ENCODE data around the gene CEACAM16.
A peak's percentile ranks its signal among the peaks of the same experiment; 100 is the strongest.
"Not testable (repeated sequence)": the region's sequence is repeated elsewhere in the genome, so short reads cannot be mapped to it uniquely, and the experiment has no call there.

CEACAM16 gene

DNA sequence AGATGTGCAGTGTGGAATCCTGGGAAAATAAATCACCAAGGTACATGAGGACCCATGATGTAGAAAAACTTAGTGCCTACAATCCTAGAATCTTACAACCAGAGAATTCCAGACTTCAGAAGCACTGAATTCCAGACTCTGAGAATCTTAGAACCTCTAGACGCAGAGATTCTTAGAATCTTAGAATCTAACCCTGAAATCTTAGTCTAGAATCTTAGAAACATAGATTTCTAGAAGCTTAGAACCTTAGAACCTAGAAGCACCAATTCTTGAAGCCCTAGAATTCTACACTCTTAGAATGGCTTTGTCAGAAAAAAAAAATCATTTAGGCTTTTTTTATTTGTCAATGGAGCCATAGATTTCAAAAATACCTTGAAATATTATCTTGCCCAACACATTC, 6.0 kb downstream of the CEACAM16 start:
- DNase-seq: no peak

DNA sequence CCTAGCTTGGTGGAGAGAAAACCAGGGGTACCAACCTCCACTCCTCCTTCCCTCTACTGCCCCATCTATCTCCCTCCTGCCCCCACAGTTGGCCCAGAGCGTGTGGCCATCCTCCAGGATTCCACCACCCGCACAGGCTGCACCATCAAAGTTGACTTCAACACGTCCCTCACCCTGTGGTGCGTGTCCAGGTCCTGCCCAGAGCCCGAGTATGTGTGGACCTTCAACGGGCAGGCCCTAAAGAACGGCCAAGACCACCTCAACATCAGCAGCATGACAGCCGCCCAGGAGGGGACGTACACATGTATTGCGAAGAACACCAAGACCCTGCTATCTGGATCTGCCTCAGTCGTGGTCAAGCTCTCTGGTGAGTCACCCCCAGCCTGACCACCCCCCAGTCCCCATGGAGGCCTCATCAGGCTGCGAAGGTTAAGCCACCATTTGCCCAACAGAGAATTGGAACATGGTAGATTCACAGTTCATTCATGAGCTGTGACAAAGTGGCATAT, 6.6 kb downstream of the CEACAM16 start:
- DNase-seq: no peak

DNA sequence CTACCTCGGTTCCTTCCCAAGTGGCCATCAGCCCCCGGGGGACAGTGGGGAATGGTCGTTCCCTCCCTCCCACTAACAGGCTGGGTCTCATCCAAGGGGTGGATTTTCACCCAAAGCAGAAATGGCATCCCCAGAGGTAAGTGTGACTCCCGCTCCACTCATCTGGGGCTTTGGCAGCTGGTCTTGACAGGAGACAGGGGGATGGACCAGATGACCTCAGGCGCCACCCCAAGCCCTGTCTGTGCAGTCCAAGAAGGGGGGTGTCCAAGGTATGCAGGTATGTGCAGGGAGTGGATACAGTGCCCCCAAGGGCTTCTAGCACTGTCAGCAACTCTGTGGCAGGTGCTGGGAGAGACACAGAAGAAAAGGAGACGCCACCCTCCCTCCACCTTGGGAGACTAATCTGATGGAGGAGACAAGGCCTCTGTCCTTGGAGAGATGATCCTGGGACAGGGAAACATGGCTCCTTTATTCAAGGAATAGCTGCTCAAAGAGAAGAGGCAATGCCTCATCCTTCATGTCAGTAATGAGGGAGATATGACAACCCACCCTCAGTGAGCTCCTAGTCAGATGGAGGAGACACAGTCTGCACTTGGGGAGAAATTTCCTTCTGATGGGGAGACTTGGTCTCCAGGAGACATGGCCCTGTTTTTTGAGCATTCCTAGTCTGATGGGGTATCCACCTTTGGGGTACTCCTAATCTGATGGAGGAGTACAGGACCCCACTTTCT, 7.7 kb downstream of the CEACAM16 start:
- DNase-seq: no peak

DNA sequence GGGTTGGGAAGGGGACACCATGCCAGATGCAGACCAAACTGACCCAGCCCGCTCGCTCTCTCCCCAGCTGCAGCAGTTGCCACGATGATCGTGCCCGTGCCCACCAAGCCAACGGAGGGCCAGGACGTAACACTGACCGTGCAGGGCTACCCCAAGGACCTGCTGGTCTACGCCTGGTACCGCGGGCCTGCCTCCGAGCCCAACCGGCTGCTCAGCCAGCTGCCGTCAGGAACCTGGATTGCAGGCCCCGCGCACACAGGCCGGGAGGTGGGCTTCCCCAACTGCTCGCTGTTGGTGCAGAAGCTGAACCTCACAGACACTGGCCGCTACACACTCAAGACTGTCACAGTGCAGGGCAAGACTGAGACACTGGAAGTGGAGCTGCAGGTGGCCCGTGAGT, 8.8 kb downstream of the CEACAM16 start:
- DNase-seq: no peak

- DNase-seq: no peak
These were observed 10.0 kb downstream of the CEACAM16 start for GRCh38 chr19:44708940-44709339.

DNA sequence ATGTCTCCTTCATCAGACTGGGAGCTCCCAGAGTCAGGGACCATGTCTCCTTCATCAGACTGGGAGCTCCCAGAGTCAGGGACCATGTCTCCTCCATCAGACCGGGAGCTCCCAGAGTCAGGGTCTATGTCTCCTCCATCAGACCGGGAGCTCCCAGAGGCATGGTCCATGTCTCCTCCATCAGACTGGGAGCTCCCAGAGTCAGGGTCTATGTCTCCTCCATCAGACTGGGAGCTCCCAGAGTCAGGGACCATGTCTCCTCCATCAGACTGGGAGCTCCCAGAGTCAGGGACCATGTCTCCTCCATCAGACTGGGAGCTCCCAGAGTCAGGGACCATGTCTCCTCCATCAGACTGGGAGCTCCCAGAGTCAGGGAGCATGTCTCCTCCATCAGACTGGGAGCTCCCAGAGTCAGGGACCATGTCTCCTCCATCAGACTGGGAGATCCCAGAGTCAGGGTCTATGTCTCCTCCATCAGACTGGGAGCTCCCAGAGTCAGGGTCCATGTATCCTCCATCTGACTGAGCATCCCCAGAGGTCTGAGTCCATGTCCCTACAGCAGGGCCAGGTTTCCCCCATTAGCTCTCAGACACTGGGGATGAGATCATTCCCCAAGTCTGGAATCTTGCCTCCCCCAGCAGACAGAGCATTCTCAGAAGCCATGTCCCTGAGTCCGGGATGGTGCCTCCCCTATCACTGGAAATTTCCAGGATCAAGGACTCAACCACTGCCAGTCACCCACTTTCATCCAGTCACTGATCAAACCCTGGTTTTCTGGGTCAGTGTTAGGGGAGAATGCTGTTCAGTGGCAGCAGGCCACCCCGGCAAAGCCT, 10.7 kb downstream of the CEACAM16 start:
- not testable (repeated sequence) for DNase-seq

DNA sequence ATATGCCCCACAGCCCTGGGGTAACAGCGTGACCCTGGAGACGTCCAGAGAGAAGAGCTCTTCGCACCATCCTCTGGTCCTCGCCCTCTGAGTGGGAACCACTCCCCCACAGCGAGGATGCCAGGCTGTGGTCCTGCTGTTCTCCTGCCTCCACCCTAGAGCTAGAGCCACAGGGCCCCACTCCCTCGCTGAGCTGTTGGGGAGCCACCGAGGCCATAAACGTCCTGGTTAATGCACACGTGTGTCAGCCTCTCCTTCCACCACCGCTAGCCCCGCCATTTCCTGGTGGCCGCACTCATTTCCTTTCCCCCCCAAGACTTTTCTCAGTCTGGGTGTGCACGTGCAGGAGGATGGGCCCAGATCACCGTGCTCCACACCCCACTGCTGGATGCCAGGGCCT, 11.5 kb downstream of the CEACAM16 start:
- DNase-seq: no peak

GRCh38 chr19:44712864-44713515, 14.0 kb downstream of the CEACAM16 start:
- no peak for DNase-seq

DNA sequence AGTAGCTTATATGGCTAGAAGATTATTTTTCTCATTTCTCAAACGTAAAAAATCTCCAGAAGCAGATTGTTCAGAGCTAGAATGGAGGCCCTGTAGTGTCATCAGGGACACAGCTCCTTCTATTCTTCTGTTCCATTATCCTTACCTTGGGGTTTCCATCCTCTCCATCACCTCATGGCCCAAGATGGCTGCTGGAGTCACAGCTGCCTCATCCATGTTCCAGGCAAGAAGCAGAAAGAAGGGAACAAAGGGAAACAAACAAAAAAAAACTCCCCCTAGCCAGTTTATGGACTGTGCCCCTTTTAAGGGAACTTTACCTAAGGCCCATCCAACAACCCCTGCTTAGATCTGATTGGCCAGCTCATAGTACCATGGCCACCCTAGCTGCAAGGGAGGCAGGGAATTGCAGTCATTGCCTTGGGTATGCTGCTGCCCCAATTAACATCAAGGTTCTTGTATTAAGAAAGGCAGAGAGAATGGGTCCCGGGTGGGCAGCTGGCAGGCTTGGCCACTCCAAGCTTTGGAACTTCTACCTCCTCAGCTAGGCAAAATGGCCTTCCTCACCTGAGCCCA, 15.7 kb downstream of the CEACAM16 start:
- DNase-seq: no peak

DNA sequence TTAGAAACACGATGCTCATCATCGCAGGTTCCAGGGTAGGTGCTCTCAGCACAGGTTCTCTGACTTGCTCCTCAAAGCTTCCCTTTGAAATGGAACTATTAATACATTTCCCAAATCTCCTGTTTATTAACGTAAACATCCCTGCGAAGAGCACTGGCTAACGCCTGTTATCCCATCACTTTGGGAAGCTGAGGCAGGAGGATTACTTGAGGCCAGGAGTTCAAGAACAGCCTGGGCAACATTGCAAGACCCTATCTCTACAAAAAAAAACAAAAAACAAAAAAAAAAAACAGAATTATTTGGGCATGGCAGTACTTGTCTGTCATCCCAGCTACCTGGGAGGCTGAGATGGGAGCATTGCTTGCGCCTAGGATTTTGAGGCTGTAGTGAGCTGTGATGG, 18.7 kb downstream of the CEACAM16 start:
- DNase-seq: no peak

GRCh38 chr19:44718441-44719261, 19.7 kb downstream of the CEACAM16 start:
- peak; percentile 40 for DNase-seq

- DNase-seq: no peak
These were observed 20.3 kb downstream of the CEACAM16 start for GRCh38 chr19:44719262-44719701.

GRCh38 chr19:44720396-44720795, 21.4 kb downstream of the CEACAM16 start:
- DNase-seq: not testable (repeated sequence)

DNA sequence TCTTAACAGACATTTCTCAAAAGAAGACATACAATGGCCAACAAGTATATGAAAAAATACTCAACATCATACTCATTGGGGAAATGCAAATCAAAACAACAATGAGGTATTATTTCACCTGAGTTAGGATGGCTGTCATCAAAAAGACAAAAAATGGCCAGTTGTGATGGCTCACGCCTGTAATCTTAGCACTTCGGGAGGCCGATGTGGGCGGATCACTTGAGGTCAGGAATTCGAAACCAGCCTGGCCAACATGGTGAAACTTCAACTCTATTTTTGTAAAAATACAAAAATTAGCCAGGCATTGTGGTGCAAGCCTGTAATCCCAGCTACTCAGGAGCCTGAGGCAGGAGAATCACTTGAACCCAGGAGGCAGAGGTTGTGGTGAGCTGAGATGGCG, 22.0 kb downstream of the CEACAM16 start:
- DNase-seq: no peak

GRCh38 chr19:44721369-44721768, 22.4 kb downstream of the CEACAM16 start:
- DNase-seq: not testable (repeated sequence)

DNA sequence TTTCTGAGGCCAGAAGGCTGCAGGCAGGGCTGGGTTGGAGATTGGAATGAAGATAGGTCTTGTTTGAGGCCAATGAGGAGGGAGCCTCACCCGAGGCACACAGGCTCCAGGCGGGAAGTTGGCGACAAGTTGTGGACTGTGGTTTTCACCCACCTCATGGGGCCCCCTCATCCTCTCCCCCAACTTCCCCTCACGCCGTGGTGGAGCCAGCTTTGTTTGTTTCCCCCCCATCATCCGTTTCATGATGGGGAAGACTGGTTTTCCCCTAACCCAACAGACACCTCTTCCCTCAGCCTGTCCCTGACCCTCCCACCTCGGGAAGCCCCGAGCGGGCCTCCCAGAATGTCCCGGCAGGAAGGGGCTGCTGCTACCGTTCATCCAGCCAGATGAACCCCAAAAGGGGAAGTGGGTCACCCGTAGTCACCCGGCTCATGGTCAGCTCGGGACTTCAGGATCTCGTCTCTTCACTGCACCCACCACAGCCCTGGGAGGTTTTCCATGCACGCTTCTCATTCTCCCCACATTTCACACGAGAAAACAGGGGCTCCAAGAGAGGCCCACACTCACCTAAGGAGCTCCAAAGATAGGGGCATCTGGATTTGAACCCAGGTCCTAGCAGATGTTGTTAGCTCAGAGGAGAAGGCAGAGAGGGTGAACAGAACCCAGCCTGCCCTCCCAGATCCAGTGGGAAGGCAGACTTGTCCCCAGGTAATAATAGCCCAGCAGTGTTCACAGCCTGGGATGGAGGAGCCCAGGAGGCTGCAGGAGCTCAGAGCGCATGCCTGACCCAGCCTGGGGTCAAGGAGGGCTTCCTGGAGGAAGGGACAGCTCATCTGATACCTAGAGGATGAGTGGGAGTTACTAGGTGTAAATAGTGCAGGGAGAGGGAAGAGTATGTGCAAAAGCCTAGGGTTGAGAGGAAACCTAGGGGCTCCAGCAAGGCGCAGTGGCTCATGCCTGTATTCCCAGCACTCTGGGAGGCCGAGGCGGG, 23.5 kb downstream of the CEACAM16 start:
- DNase-seq: no peak

DNA sequence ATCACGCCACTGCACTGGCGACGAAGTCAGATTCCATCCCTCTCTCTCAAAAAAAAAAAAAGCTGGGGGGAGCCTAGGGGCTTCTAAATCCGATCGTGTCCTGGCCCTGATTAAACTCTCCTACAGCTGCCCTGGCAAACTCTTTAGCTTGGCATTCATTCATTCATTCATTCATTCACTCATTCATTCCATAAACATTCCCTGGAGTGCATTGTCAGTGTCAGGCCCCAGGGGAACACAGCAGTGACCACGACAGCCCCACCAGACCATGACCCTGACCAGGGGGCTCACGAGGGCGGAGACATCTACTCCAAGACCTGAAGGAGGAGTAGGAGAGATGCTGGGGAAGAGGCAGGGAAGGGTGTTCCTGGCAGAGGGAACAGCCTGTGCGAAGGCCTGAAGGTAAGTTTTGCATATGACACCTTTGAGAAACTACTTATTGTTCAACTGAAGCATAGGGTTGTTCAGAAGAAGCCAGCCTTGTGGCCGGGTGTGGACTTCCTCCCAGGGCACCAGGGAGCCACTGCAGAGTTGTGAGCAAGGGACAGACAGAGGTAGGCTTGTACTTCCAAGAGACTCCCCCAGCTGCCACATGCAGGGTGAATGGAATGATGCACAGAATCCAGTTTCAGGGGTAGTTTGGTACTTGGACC, 24.5 kb downstream of the CEACAM16 start:
- peak; percentile 34 for DNase-seq

- peak; percentile 86 for DNase-seq
These were observed 25.0 kb downstream of the CEACAM16 start for GRCh38 chr19:44723952-44724319.

DNA sequence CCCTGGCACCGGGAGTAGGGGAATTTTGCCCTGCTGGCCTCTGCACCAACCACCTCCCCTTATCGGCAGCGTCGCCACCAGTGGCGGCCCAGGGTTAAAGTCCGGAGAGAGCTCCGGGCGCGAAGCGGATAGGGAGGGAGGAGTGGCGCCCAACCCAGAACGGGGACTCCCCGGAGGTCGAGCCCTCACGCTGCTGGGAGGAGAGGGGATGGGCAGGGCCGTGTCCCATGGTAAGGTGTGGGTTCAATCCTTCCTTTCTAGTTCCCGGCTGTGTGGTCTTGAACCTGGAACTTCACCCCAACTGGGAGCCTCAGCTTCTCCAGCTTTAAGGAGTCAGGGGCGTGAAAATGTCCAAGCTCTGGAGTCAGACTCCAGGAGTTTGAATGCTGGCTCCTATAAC, 26.3 kb downstream of the CEACAM16 start:
- DNase-seq: no peak

DNA sequence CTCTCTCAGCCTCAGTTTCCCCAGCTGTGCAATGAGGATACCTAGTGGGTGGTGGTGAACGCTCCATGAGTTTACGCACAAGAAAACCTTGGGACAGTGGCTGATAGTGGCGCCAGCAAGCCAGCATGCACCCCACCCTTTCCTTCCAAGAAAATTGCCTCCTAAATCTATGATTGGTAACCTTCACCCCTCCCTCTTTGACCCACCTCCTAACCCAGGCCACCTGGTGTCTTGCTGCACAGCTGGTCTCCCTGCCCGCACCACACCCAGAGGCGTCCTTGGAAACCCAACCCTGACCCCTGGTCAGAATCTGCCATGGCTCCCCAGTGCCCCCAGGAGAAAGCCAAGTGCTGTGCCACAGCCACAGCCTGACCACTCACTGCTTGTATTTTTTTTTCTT, 26.7 kb downstream of the CEACAM16 start:
- no peak for DNase-seq

Measured in retina (tissue), 1 donor.